ENCODE measurements around the gene DENND1B. TPM values are rescaled to one million over a fixed set of nuclear protein-coding genes. Genes with fewer than 3 reads are reported as not detected.

The DENND1B gene
- total RNA-seq, 1 experiment from 2014 or later, result 9.6 TPM

GRCh38 chr1:197521118-197521739 lies 254.1 kb downstream of the DENND1B start:
- CTCF ChIA-PET, result interaction anchor here (0.6 to 1.8 kb wide), 11 partner anchors 11 to 1166 kb away, joined by 3 to 7 read pairs (median 4); no protein-coding TSS in a partner anchor
- Histone ChIP-seq H3K27me3 (ENCODE audit: insufficient read depth, low read length) (no peaks in the 10 kb centered on the region), H3K9ac (ENCODE audit: low read length) (no peak overlapping the region), H3K4me1 (ENCODE audit: control insufficient read depth in 1 of 2, insufficient read depth in 2 of 2, low read length in 2 of 2) (no peaks in the 10 kb centered on the region), H3K79me2 (ENCODE audit: insufficient read depth, low read length) (no peaks in the 10 kb centered on the region), H4K20me1 (ENCODE audit: insufficient read depth) (no peaks in the 10 kb centered on the region), H2AFZ (ENCODE audit: low read depth, low read length, poor library complexity, severe bottlenecking) (no peak overlapping the region), H3K4me2 (ENCODE audit: low read length) (no peak overlapping the region), H3K9me3 (ENCODE audit: control insufficient read depth in 1 of 2, insufficient read depth in 1 of 2, low read depth in 1 of 2, low read length in 2 of 2) (no peaks in the 10 kb centered on the region), H3K27ac (ENCODE audit: low read depth, low read length) (no peak overlapping the region), H3K36me3 (ENCODE audit: control insufficient read depth in 1 of 2, insufficient read depth in 2 of 2, low read length in 2 of 2) (no peaks in the 10 kb centered on the region), H3K9me2 (ENCODE audit: insufficient read depth) (no peaks in the 10 kb centered on the region), H3K4me3 (replicated peaks in 1 of 2; ENCODE audit: low read depth in 1 of 2, low read length in 2 of 2) (no peak overlapping the region)
- ATAC-seq (peak; percentile 60; the same call in 1 of the 2 replicates), DNase-seq (ENCODE audit: low read depth, low spot score) (peak; percentile 16)
- RAD21 ChIA-PET (ENCODE audit: low non-redundant PET in 1 of 2, low total read pairs in 2 of 2, uncharacterized antibody in 2 of 2, unreplicated experiment in 2 of 2), result no interaction called here
- BruUV-seq (replicated peaks), result no TSS peak
- no peak for TF ChIP-seq SIN3A (IDR thresholded peaks at IDR 0.05; ENCODE audit: low read depth)
- peak; percentile 61 for TF ChIP-seq RAD21 (IDR thresholded peaks at IDR 0.05; ENCODE audit: low read depth)
- peak; percentile 45 to 77 (median 63); a peak in 5 of 6 replicates for TF ChIP-seq CTCF (IDR thresholded peaks at IDR 0.05 in 2 of 3, conservative IDR thresholded peaks at IDR 0.05 in 1 of 3; ENCODE audit: borderline replicate concordance in 1 of 3, insufficient read depth in 1 of 3, low read depth in 2 of 3, low read length in 2 of 3)
- TF ChIP-seq CBX3 (IDR thresholded peaks at IDR 0.05; ENCODE audit: low read depth), result no peak
- intact Hi-C loops (cut with micrococcal nuclease), result loop anchor here (2.0 to 5.0 kb wide), 3 partner anchors 404 to 1176 kb away; no protein-coding TSS in a partner anchor
- POLR2A ChIA-PET, result no interaction called here

GRCh38 chr1:197519741-197520334 lies 255.4 kb downstream of the DENND1B start:
- ChIA-PET CTCF (interaction anchor here (0.8 to 1.9 kb wide), 13 partner anchors 10 to 1166 kb away, joined by 3 to 11 read pairs (median 3); no protein-coding TSS in a partner anchor), RAD21 (ENCODE audit: low non-redundant PET in 1 of 2, low total read pairs in 2 of 2, uncharacterized antibody in 2 of 2, unreplicated experiment in 2 of 2) (no interaction called here)
- intact Hi-C loops (cut with micrococcal nuclease), result loop anchor here (2.0 to 5.0 kb wide), 4 partner anchors 405 to 1177 kb away; no protein-coding TSS in a partner anchor

More at GRCh38 chr1:197519741-197520334, 255.4 kb downstream of the DENND1B start:
- no peak overlapping the region for H3K4me2 ChIP-seq (ENCODE audit: low read length)
- peak; percentile 64 for ATAC-seq
- TF ChIP-seq ZNF274 (IDR thresholded peaks at IDR 0.05; ENCODE audit: low read depth, low read length) (no peak), CTCF (IDR thresholded peaks at IDR 0.05 in 2 of 3, conservative IDR thresholded peaks at IDR 0.05 in 1 of 3; ENCODE audit: borderline replicate concordance in 1 of 3, insufficient read depth in 1 of 3, low read depth in 2 of 3, low read length in 2 of 3) (peak; percentile 37 to 63 (median 47); a peak in 5 of 6 replicates), RAD21 (IDR thresholded peaks at IDR 0.05; ENCODE audit: low read depth) (peak; percentile 43)
- H3K9me3 ChIP-seq (ENCODE audit: control insufficient read depth in 1 of 2, insufficient read depth in 1 of 2, low read depth in 1 of 2, low read length in 2 of 2), result no peaks in the 10 kb centered on the region
- no peaks in the 10 kb centered on the region for H3K9me2 ChIP-seq (ENCODE audit: insufficient read depth)
- H3K36me3 ChIP-seq (ENCODE audit: control insufficient read depth in 1 of 2, insufficient read depth in 2 of 2, low read length in 2 of 2), result no peaks in the 10 kb centered on the region
- H3K4me1 ChIP-seq (ENCODE audit: control insufficient read depth in 1 of 2, insufficient read depth in 2 of 2, low read length in 2 of 2), result no peaks in the 10 kb centered on the region
- no peaks in the 10 kb centered on the region for H3K27me3 ChIP-seq (ENCODE audit: insufficient read depth, low read length)
- no TSS peak for BruUV-seq (replicated peaks)
- no peak overlapping the region for H2AFZ ChIP-seq (ENCODE audit: low read depth, low read length, poor library complexity, severe bottlenecking)
- POLR2A ChIA-PET, result no interaction called here
- H4K20me1 ChIP-seq (ENCODE audit: insufficient read depth), result no peaks in the 10 kb centered on the region
- H3K9ac ChIP-seq (ENCODE audit: low read length), result no peak overlapping the region
- DNase-seq (ENCODE audit: low read depth, low spot score), result peak; percentile 4
- H3K4me3 ChIP-seq (replicated peaks in 1 of 2; ENCODE audit: low read depth in 1 of 2, low read length in 2 of 2), result no peak overlapping the region
- H3K79me2 ChIP-seq (ENCODE audit: insufficient read depth, low read length), result no peaks in the 10 kb centered on the region
- H3K27ac ChIP-seq (ENCODE audit: low read depth, low read length), result no peak overlapping the region

Measured in HCT116 (cell line).